NCI-H774 (cell line): ENCODE data around the gene METRN.
"Not testable (repeated sequence)": the region's sequence is repeated elsewhere in the genome, so short reads cannot be mapped to it uniquely, and the experiment has no call there.

Experiments used
- DNase-seq: peaks from one replicate; lab custom pipeline; 2025; lab: John Stamatoyannopoulos, UW

Gene METRN

DNA sequence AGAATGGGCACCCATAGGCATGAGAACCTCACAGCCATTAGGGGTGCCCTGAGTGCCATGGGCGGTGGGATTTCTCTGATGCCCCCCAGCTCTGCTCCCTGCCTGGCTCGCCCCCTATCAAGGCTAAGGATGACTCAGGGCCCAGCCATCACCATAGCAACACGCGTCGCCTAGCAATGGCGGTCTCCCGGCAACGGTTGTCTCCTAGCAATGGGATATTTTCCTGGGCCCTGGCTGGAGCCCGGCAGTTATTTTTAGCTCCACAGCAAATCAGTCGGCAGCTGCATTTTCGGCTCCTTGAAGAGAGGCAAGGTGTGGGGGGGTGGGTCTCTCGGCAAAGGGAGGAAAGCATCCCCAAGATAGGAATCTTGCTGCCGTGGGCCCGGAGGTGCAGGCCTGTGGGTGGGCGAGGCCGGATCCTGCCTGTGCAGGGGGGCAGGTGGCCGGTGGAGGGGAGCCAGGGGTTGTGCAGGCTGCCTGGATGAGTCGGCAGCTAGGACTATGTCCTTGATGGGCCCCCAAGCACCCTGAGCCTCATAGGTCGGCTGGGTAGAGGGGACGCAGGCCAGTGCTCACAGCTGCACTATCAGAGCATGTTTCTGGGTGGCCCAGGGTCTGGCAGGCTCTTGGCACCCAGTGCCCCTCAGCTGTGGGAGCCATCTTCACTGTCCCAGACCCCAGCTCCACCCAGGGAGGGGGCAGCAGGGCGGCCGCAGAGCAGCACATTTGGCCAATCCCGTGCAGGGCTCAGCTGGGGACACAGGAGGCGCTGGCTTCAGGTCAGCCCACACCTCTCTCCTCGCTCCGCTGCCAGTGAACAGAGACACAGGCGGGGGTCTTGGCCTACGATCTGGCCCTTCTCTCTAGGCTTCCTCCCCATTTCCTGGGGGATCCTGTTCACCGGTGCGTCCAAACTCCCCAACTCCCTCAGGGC, 5.1 kb upstream of the METRN start:
- peak; percentile 23 for DNase-seq

DNA sequence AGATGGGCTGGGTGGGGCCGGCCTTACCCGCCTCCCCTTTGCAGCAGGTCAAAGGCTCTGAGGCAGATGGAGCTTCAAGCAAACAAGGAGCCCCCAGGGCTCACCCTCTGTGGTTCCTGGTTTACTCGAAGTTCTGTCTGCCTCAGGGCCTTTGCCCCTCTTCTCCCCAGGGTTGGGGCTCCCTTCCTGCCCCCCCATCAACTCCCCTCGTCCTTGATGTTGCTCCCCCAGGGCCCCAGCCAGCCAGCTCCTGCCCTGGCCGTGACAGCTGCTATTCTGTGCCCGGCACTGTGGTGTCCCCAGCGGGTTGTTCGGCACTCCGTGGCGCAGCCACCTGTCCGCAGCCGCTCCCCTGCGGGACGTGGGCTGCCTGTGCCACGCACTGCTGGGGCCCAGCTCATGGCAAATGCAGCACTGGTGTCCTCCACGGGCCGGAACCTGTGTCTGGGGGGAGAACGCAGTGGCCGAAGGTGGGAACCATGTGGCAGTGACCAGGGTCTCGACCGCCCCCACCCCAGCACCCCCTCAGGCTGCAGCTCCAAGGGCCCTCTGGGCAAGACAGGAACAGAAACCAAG, 4.3 kb upstream of the METRN start:
- no peak for DNase-seq

GRCh38 chr16:711084-711483, 3.8 kb upstream of the METRN start:
- no peak for DNase-seq

- no peak for DNase-seq
Observed at GRCh38 chr16:711548-712320, 3.2 kb upstream of the METRN start.

DNA sequence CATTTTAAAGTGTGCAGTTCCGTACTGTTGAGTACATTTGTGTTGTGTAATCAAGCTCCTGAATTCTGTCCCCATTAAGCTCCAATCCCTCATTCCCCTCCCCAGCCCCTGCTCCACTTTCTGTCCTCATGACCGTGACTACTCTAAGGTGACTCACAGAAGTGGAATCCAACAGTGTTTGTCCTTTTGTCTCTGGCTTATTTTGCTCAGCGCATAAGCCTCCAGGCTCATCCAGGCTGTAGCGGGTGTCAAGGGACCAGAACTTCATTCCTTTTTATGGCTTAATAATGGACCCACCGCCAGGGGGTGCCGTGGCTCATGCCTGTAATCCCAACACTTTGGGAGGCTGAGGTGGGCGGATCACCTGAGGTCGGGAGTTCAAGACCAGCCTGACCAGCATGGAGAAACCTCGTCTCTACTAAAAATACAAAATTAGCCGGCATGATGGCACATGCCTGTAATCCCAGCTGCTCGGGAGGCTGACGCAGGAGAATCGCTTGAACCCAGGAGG, 2.1 kb upstream of the METRN start:
- DNase-seq, result not testable (repeated sequence)

DNA sequence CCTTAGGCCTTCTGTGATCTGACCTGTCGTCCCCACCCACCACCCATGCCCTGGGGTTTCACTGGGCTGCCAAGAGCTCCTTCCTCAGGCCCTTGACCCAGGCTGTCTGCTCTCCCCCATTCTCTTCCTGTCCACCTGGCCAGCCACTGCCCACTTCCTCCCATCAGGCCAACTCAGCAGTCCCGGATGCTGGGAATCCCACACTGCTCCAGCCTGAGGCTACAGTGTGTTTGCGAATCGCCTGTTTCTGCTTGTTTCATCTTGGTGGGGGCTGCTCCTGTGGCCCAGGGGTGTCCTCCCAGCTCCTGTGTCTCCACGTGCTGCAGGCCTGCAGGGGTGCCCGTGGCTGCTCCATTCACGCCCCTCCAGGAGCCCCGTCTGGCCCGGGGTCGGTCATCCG, 839 bp upstream of the METRN start:
- DNase-seq, result no peak

- DNase-seq, result no peak
Observed at GRCh38 chr16:715477-716199, 720 bp downstream of the METRN start.

- no peak for DNase-seq
Observed at GRCh38 chr16:716200-716568, 1.3 kb downstream of the METRN start.

DNA sequence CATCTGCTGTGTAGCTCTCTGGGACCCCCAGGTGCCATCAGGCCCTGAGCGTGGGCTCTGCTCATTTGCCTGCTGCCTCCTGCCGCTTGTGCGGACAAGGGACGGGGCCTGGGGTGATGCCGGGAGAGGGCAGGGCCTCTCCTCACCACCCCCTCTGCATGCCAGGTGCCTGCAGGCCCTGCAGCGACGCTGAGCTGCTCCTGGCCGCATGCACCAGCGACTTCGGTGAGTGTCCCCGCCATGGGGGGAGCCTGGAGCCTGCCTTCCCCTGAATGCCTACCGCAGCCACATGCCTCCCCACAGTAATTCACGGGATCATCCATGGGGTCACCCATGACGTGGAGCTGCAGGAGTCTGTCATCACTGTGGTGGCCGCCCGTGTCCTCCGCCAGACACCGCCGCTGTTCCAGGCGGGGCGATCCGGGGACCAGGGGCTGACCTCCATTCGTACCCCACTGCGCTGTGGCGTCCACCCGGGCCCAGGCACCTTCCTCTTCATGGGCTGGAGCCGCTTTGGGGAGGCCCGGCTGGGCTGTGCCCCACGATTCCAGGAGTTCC, 1.9 kb downstream of the METRN start:
- DNase-seq, result no peak

DNA sequence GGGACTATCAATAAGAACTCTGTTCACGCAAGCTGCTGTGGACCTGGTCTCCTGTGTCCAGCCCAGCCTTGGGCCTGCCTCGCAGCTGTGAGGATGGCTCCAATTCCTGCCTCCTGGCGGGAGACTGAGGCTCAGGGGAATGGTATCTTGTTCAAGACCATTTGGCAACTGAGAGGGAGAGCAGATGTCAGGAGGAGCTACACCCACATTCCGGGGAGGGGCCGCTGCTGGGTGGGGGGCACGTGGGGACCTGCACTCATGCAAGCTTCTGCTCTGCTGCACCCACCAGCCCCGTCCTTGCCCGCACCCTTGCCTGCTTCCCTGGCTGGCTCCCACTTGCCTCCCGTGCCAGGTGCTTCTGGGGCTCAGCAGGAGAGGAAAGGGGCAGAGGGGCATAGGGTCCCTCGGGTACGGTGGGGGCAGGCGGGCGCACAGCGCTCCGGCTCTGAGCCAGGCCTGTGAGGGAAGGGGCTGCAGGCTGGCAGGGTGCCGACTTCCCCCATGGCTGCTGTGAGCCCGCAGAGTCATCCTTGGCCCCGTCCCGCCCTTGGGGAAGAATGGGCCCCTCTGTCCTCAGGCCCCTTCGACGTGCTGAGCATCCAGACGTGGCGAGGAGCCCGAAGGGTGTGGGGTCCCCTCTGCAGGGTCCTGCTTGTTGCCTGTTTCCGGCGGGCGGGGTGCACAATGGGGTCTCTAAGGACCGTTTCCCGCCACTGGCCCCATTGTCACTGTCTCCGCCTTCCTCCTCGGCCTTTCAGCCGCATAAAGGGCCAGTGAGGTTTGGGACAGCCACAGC, 2.7 kb downstream of the METRN start:
- no peak for DNase-seq

- no peak for DNase-seq
Observed at GRCh38 chr16:718389-718788, 3.5 kb downstream of the METRN start.

- no peak for DNase-seq
Observed at GRCh38 chr16:718922-719321, 4.0 kb downstream of the METRN start.

DNA sequence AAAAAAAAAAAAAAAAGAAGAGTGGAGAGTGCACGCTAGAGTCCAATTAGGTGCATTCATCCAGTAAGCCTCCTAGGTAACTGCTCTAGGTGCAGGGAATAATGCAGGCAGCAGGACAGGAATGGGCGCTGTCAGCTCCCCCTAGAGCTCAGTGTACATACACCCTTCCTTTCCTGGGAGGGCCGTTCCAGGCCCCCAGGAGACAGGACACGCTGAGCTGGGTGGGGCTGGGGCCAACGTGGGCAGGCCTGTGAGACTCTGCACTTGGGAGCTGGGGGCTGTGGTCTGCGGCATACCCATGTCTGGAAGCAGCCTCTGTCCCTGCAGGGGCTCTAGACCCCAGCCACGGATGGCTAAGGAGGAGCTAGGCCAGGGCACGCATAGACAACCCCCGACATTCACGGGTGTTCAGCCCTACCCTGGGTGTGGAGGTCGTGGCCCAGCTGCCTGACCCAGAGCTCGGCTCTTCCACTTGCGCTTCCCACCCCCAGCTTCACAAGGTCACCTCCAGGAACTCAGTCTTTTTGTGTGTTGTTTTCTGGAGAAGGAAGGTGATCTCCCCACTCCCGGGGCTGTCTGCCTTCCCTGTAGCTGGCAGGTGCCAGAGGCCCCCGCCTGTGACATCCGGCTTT, 5.0 kb downstream of the METRN start:
- DNase-seq, result no peak

DNA sequence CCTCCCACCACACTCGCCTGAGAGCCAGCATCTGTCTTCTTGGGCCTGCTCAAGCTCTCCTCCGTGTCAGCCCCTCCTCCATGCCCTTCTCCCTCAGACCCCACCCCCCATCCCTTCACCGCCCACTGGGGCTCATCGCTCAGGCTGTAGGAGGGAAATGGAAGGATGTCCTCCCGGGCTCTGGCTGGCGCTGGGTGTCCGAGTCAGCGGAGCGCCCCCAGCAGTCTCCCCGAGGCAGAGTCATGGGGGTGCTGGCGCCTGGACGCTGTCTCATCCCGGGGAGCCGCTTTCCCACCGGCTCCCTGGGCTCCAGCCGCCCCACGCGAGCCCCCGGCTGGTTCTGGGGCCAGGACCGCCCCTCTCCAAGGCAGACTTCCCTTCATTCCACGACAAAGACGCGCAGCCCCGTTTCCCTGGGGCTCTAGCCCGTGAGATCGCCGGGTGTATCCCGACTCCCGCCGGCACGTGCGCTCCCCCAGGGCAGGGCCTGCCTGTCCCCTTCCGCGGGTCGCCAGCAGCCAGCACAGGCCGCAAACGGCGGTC, 5.6 kb downstream of the METRN start:
- no peak for DNase-seq

GRCh38 chr16:720990-721764, 6.3 kb downstream of the METRN start, which contains the start of gene ANTKMT:
TSS of gene ANTKMT (plus strand) at chr16:721146. CDS start at chr16:721275, 129 bp downstream.
- peak; percentile 70 for DNase-seq

GRCh38 chr16:721765-722540, 7.0 kb downstream of the METRN start:
- DNase-seq, result no peak

GRCh38 chr16:722835-723633, 8.1 kb downstream of the METRN start:
- no peak for DNase-seq
